OCI-LY7 (cell line): Measurements from ENCODE around the gene PODN. TPM values are rescaled to one million over a fixed set of nuclear protein-coding genes. Genes with fewer than 3 reads are reported as not detected.

Source experiments
- BruUV-seq: library from RNA; stranded (reverse); fragments of 400-500 nt; replicated peaks from 2 replicates; lab custom pipeline; 2021; lab: Mats Ljungman, UMichigan
- CTCF ChIA-PET: fragments of 300-600 bp; sonication (Branson Sonifier 250); formaldehyde crosslinking; loops from one replicate; lab custom pipeline; 2022; ENCODE audit warnings: antibody characterized with exemption; ENCODE audit not compliant: unreplicated experiment; lab: Charles Lee
- POLR2A ChIA-PET: fragments of 300-600 bp; sonication (Branson Sonifier 250); formaldehyde crosslinking; loops from one replicate; lab custom pipeline; 2022; ENCODE audit warnings: antibody characterized with exemption; lab: Charles Lee
- DNase-seq: peaks from one replicate; pipeline ENCODE4 v3.0.0-alpha.2; 2015; ENCODE audit warnings: low spot score
- H2AFZ ChIP-seq: fragments of 200-600 bp; sonication (generic), shearing (Covaris generic); 2 replicates; pipeline ENCODE4 v1.6.1; 2014; ENCODE audit warnings: mild to moderate bottlenecking, antibody characterized with exemption, low read length, moderate library complexity
- H3K27ac ChIP-seq: fragments of 200-600 bp; sonication (generic); 2 replicates; pipeline ENCODE4 v1.5.1; 2014; ENCODE audit warnings: mixed run types, low read depth, mild to moderate bottlenecking, moderate library complexity, low read length, inconsistent platforms; ENCODE audit not compliant: poor library complexity, severe bottlenecking
- H3K36me3 ChIP-seq: fragments of 200-600 bp; sonication (generic); 2 replicates; pipeline ENCODE4 v1.6.1; 2014; ENCODE audit warnings: mild to moderate bottlenecking, antibody characterized with exemption, low read length, moderate library complexity, mixed read lengths; ENCODE audit not compliant: insufficient read depth
- H3K4me1 ChIP-seq: fragments of 200-600 bp; sonication (generic); 2 replicates; pipeline ENCODE4 v1.5.1; 2014; ENCODE audit warnings: mild to moderate bottlenecking, low read length; ENCODE audit not compliant: insufficient read depth, poor library complexity, severe bottlenecking
- H3K4me2 ChIP-seq: fragments of 200-600 bp; sonication (generic); 2 replicates; pipeline ENCODE4 v1.6.1; 2014; ENCODE audit warnings: mild to moderate bottlenecking, low read length
- H3K4me3 ChIP-seq: fragments of 200-600 bp; sonication (generic); 2 replicates; pipeline ENCODE4 v1.5.1; 2014; ENCODE audit warnings: mild to moderate bottlenecking, low read depth, low read length; ENCODE audit not compliant: poor library complexity, severe bottlenecking
- H3K79me2 ChIP-seq: fragments of 200-600 bp; sonication (generic); 2 replicates; pipeline ENCODE4 v1.6.1; 2016; ENCODE audit warnings: low read depth, mild to moderate bottlenecking, low read length, moderate library complexity, mixed read lengths; ENCODE audit not compliant: insufficient read depth
- H3K9me2 ChIP-seq: fragments of 200-600 bp; sonication (generic); 2 replicates; pipeline ENCODE4 v1.6.1; 2016; ENCODE audit warnings: mild to moderate bottlenecking, low read length, mixed read lengths; ENCODE audit not compliant: insufficient read depth
- H3K9me3 ChIP-seq: fragments of 200-600 bp; sonication (generic); 2 replicates; pipeline ENCODE4 v1.6.1; 2014; ENCODE audit warnings: mild to moderate bottlenecking, mixed run types, low read length, mixed read lengths
- H4K20me1 ChIP-seq: fragments of 200-600 bp; sonication (generic); 2 replicates; pipeline ENCODE4 v1.6.1; 2014; ENCODE audit warnings: mild to moderate bottlenecking, antibody characterized with exemption, low read length, moderate library complexity, mixed read lengths; ENCODE audit not compliant: insufficient read depth
- CTCF ChIP-seq: fragments of 200-600 bp; sonication (generic); conservative IDR thresholded peaks from 2 replicates; pipeline ENCODE4 v1.5.1; 2014; ENCODE audit warnings: mild to moderate bottlenecking, antibody characterized with exemption, low read length, moderate library complexity, mixed read lengths
- EZH2phosphoT487 ChIP-seq: fragments of 200-600 bp; sonication (generic); IDR thresholded peaks from 2 replicates; pipeline ENCODE4 v1.6.1; 2018; ENCODE audit warnings: low read depth, borderline replicate concordance, mild to moderate bottlenecking, mixed run types, antibody characterized with exemption, low read length, moderate library complexity, mixed read lengths
- intact Hi-C: fragments of 100-400 bp; cut with micrococcal nuclease; formaldehyde crosslinking; loops from one replicate; pipeline ENCODE4 v1.10.0; 2022; ENCODE audit not compliant: unreplicated experiment
- total RNA-seq, 2 experiments: library from RNA; depleted of rRNA in 1 of 2; stranded (reverse); fragments of >200 nt in 1 of 2; shearing (Covaris generic) in 1 of 2; gene quantifications; 2 replicates each; pipeline ENCODE4 v1.2.3, GENCODE V29; 2014 to 2022

The PODN gene
- total RNA-seq, 2 experiments from 2014 or later = not detected

- CTCF ChIA-PET = no interaction called here
- intact Hi-C loops = no loop called here
- TF ChIP-seq CTCF = no peak
- TF ChIP-seq EZH2phosphoT487 = no peak
- Histone ChIP-seq H3K36me3 (no peaks in the 10 kb centered on the region), H3K27ac (no peak overlapping the region), H3K9me2 (no peaks in the 10 kb centered on the region), H3K4me1 (no peaks in the 10 kb centered on the region), H3K9me3 (no peaks in the 10 kb centered on the region), H2AFZ (no peak overlapping the region), H4K20me1 (no peaks in the 10 kb centered on the region), H3K79me2 (no peaks in the 10 kb centered on the region), H3K4me2 (no peak overlapping the region), H3K4me3 (no peak overlapping the region)
- no peak for DNase-seq
- BruUV-seq = no TSS peak
- POLR2A ChIA-PET = no interaction called here
Measured at GRCh38 chr1:53115403-53116306, 53.6 kb downstream of the PODN start.

- BruUV-seq = no TSS peak
- intact Hi-C loops = no loop called here
- no peak for TF ChIP-seq CTCF
- no peak for TF ChIP-seq EZH2phosphoT487
- Histone ChIP-seq H3K27ac (no peak overlapping the region), H3K36me3 (no peaks in the 10 kb centered on the region), H4K20me1 (no peaks in the 10 kb centered on the region), H3K4me1 (no peaks in the 10 kb centered on the region), H3K4me3 (no peak overlapping the region), H3K9me3 (no peaks in the 10 kb centered on the region), H3K79me2 (no peaks in the 10 kb centered on the region), H3K4me2 (no peak overlapping the region), H2AFZ (no peak overlapping the region), H3K9me2 (no peaks in the 10 kb centered on the region)
- CTCF ChIA-PET = no interaction called here
- DNase-seq = no peak
- POLR2A ChIA-PET = no interaction called here
Measured at GRCh38 chr1:53116307-53116810, 54.3 kb downstream of the PODN start.
